Measurements from ENCODE around the gene FIGN. TPM values are rescaled to one million over a fixed set of nuclear protein-coding genes. Genes with fewer than 3 reads are reported as not detected.

Gene FIGN
- total RNA-seq, 2 experiments from 2014 or later = not detected

GRCh38 chr2:163757814-163758213 is 22.0 kb upstream of the FIGN start:
- Mint-ChIP-seq H3K4me3 (no peak overlapping the region), H3K36me3 (ENCODE audit: low read depth) (no peaks in the 10 kb centered on the region), H3K4me1 (no peaks in the 10 kb centered on the region), H3K9me3 (no peaks in the 10 kb centered on the region), H3K27ac (no peak overlapping the region), H3K27me3 (no peaks in the 10 kb centered on the region)
- ChIA-PET CTCF (no interaction called here), POLR2A (no interaction called here)
- DNase-seq = no peak

DNA sequence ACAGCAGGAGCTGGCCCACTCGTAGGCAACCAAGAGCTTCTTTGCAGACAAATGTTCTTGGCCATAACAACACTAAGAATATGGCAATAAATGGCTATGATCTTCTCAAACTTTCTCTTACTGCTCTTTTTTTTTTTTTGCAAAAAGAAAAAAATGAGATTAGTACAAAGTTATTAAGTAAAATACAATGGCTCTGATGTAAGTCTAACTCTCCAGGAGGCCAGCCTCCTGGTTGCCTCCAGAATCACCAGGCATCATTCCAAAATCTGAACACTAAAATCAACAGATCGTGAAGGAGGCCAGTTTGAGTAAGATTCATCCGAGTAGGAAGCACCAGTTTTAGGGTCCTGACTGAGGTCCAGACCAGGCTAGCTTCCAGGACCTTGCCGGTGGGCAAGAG is 20.8 kb upstream of the FIGN start:
- no peak for DNase-seq
- no peak overlapping the region for H3K4me3 Mint-ChIP-seq
- POLR2A ChIA-PET = no interaction called here
- H3K27ac Mint-ChIP-seq = no peak overlapping the region
- no peaks in the 10 kb centered on the region for H3K4me1 Mint-ChIP-seq
- H3K9me3 Mint-ChIP-seq = no peaks in the 10 kb centered on the region
- no peaks in the 10 kb centered on the region for H3K36me3 Mint-ChIP-seq (ENCODE audit: low read depth)
- CTCF ChIA-PET = no interaction called here
- H3K27me3 Mint-ChIP-seq = no peaks in the 10 kb centered on the region

- no peaks in the 10 kb centered on the region for H3K36me3 Mint-ChIP-seq (ENCODE audit: low read depth)
- DNase-seq = no peak
- H3K27ac Mint-ChIP-seq = no peak overlapping the region
- H3K9me3 Mint-ChIP-seq = no peaks in the 10 kb centered on the region
- ChIA-PET POLR2A (no interaction called here), CTCF (no interaction called here)
- H3K4me3 Mint-ChIP-seq = no peak overlapping the region
- no peaks in the 10 kb centered on the region for H3K4me1 Mint-ChIP-seq
- no peaks in the 10 kb centered on the region for H3K27me3 Mint-ChIP-seq
Observed at GRCh38 chr2:163755366-163755765, 19.6 kb upstream of the FIGN start.

DNA sequence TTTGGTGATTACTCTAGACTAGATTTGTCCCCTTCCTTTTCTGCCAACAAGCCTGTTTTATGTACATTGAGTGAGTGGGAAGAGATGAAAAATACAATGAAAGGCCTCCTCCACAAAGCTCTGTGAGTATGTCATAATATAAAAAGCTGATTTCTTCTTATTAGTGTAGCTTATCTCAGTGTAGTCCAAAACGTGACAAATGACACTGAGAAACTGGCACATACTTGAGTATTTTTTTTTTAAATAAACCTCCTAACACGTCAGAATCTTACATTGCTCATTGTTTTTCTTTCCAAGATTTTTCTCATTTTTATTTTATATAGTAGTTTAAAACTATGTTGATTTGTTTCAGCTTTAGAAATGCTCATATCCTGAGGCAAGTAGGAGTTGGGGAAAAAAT is 17.9 kb upstream of the FIGN start:
- Mint-ChIP-seq H3K27ac (no peak overlapping the region), H3K36me3 (ENCODE audit: low read depth) (no peaks in the 10 kb centered on the region), H3K9me3 (no peaks in the 10 kb centered on the region), H3K27me3 (no peaks in the 10 kb centered on the region), H3K4me1 (no peaks in the 10 kb centered on the region), H3K4me3 (no peak overlapping the region)
- no peak for DNase-seq
- CTCF ChIA-PET = no interaction called here
- POLR2A ChIA-PET = no interaction called here

DNA sequence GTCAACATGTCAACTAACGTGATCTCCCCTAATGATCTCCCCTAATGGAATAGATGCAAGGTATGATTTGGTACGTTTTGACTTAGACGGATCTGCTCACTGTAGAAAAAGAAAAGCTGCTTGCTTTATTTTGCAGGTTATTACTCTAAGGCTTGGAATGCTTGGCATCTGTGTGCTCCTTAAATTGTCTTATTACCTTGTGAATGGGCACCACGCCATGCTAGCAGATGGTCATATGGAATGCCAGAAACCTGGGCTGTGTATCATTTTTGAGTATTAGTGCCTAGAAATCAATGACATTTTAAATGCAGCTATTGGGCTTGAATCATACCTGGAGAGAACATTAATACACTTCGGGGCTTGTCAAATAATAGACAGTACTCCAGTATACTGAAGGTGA is 16.5 kb upstream of the FIGN start:
- Mint-ChIP-seq H3K27me3 (no peaks in the 10 kb centered on the region), H3K27ac (no peak overlapping the region), H3K4me3 (no peak overlapping the region), H3K36me3 (ENCODE audit: low read depth) (no peaks in the 10 kb centered on the region), H3K9me3 (no peaks in the 10 kb centered on the region), H3K4me1 (no peaks in the 10 kb centered on the region)
- ChIA-PET CTCF (no interaction called here), POLR2A (no interaction called here)
- no peak for DNase-seq

DNA sequence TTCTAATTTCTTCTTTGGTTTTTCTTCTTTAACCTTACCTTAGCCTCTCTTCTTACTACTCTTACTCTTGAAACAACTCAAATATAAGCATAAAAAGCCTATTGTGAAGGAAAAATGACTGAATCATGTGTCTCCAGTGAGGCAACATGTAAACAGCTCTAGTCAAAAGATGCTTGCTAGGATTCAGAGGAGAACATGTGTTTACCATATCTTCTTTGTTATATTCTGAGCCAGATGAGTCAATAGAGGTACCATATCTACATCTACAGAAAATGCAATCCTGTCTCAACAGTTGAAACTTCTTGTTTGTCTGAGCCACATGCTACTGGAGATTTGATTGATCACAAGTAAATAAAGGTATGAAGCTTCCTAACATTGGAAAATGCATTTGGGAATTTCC is 15.9 kb upstream of the FIGN start:
- Mint-ChIP-seq H3K27me3 (no peaks in the 10 kb centered on the region), H3K27ac (no peak overlapping the region), H3K4me1 (no peaks in the 10 kb centered on the region), H3K36me3 (ENCODE audit: low read depth) (no peaks in the 10 kb centered on the region), H3K4me3 (no peak overlapping the region), H3K9me3 (no peaks in the 10 kb centered on the region)
- no peak for DNase-seq
- ChIA-PET CTCF (no interaction called here), POLR2A (no interaction called here)

GRCh38 chr2:163748420-163748819 is 12.6 kb upstream of the FIGN start:
- POLR2A ChIA-PET = no interaction called here
- no peaks in the 10 kb centered on the region for H3K36me3 Mint-ChIP-seq (ENCODE audit: low read depth)
- H3K27me3 Mint-ChIP-seq = no peaks in the 10 kb centered on the region
- no peak overlapping the region for H3K27ac Mint-ChIP-seq
- H3K4me3 Mint-ChIP-seq = no peak overlapping the region
- CTCF ChIA-PET = no interaction called here
- H3K4me1 Mint-ChIP-seq = no peaks in the 10 kb centered on the region
- no peak for DNase-seq
- no peaks in the 10 kb centered on the region for H3K9me3 Mint-ChIP-seq

- ChIA-PET CTCF (no interaction called here), POLR2A (no interaction called here)
- Mint-ChIP-seq H3K27ac (no peak overlapping the region), H3K4me3 (no peak overlapping the region), H3K4me1 (no peaks in the 10 kb centered on the region), H3K27me3 (peaks cover 14% of the 10 kb centered on the region), H3K36me3 (ENCODE audit: low read depth) (no peaks in the 10 kb centered on the region), H3K9me3 (no peaks in the 10 kb centered on the region)
- no peak for DNase-seq
Observed at GRCh38 chr2:163741435-163741834, 5.6 kb upstream of the FIGN start.

- Mint-ChIP-seq H3K36me3 (ENCODE audit: low read depth) (peaks cover 3% of the 10 kb centered on the region), H3K4me3 (no peak overlapping the region), H3K27ac (no peak overlapping the region), H3K9me3 (no peaks in the 10 kb centered on the region), H3K27me3 (peaks cover 32% of the 10 kb centered on the region), H3K4me1 (peaks cover 4% of the 10 kb centered on the region)
- no peak for DNase-seq
- POLR2A ChIA-PET = no interaction called here
- CTCF ChIA-PET = no interaction called here
Observed at GRCh38 chr2:163737563-163737962, 1.8 kb upstream of the FIGN start.

DNA sequence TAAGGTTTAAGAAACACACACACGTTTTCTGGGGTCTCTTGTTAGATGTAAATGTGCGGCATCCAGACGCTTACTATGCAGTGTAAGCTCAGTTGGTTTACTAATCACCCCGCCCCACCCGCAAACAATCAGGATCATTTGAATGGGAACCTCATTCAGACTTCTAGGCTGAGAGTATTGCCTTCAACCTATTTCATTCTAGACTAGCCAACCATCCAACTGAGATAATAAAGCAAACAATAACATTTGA is 1.3 kb upstream of the FIGN start:
- peaks cover 4% of the 10 kb centered on the region for H3K4me1 Mint-ChIP-seq
- H3K27me3 Mint-ChIP-seq = peaks cover 32% of the 10 kb centered on the region
- ChIA-PET CTCF (no interaction called here), POLR2A (no interaction called here)
- no peak for DNase-seq
- H3K36me3 Mint-ChIP-seq (ENCODE audit: low read depth) = peaks cover 3% of the 10 kb centered on the region
- H3K4me3 Mint-ChIP-seq = no peak overlapping the region
- no peak overlapping the region for H3K27ac Mint-ChIP-seq
- no peaks in the 10 kb centered on the region for H3K9me3 Mint-ChIP-seq

DNA sequence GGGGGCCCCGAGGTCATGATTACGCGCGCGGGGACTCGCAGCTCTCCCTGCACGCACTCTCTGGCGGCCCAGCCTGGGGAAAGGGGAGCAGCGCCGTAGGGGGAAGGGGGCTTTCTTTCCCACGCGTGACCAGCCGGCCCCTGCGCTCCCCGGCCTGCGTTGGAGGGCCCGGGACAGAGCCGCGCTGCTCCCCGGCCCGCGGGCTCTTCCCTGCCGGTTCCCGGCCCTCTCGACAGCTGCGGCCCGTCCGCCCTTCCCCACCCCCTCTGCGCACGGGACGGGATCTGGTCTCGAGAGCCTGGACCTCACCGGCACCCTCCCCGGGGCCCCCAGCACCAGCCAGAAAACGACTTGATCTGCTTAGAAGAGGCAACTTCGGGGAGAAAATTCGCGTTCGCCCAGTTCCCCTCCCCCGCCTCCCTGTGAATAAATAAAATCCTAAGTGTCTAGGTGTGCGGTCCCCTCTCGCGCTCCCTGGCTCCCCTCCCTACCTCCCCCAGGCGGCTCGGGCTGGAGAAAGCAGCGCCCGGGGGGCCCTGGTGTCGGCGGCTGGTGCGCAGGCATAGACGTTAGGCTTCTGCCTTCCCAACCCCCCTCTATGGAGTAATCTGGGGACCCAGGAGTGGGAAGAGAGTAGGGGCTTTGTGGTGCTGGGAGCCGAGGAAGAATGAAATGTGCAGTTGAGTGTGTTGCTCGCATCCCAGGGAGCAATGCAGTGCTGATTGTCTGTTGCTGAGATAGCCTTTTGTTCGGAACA is 803 bp upstream of the FIGN start:
- Mint-ChIP-seq H3K27ac (no peak overlapping the region), H3K4me3 (no peak overlapping the region), H3K9me3 (no peaks in the 10 kb centered on the region), H3K36me3 (ENCODE audit: low read depth) (peaks cover 3% of the 10 kb centered on the region), H3K4me1 (peaks cover 4% of the 10 kb centered on the region), H3K27me3 (peaks cover 32% of the 10 kb centered on the region)
- CTCF ChIA-PET = no interaction called here
- DNase-seq = no peak
- POLR2A ChIA-PET = no interaction called here

DNA sequence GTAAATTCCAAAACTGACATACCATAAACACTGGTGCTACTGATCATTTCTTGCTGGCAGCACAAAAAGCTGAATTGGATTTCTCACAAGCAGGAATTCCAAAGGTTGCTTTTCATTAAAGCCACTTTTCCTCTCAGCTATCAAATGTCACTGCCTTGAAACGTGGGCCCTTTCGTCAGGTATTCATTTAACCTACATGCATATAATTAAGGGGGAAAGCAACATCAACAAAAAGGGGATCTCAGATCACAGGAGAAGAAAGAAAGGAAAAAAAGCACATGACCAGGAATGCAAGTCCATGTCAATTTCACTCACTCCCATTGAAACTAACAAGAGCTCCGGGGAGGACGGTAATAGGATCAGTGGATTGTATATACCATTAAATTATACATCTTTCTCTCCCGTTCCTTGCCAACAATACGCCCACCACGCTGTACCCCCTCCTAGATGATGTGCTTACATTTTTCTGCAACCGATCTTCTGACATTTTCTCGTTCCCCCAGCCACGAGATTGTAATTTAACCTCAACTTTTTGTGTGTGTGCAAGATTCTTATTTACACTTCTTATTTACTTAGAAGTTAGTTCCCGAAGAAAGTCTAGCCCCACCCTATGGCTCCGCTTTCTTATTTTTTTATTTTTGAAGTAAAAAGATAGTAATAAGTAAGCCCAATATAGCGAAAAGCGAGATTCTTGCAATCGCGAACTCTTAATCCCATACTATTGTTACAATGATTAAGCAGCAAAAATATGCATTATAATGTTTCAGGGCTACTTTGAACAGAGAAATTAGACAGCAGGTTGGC is 725 bp downstream of the FIGN start:
- ChIA-PET CTCF (no interaction called here), POLR2A (no interaction called here)
- Mint-ChIP-seq H3K36me3 (ENCODE audit: low read depth) (peaks cover 3% of the 10 kb centered on the region), H3K27ac (no peak overlapping the region), H3K27me3 (peaks cover 32% of the 10 kb centered on the region), H3K4me3 (no peak overlapping the region), H3K4me1 (peaks cover 4% of the 10 kb centered on the region), H3K9me3 (no peaks in the 10 kb centered on the region)
- DNase-seq = no peak

DNA sequence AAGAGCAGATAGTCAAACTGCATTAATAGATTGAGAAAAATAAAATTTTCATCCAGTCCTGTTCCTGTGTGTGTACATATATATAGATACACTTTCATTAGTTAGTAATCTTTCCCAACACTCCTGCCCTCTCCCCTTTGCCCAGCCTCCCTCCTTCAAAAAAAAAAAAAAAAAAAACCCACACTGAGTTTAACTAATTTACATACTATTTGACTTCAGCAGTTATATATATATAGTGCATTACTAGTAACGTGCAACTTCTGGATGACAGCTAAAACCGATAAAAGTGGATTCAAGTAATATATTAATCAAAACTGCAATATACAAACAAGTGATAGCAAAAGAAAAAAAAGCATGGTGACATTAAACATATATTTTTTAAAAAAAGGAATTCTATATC is 1.4 kb downstream of the FIGN start:
- H3K4me3 Mint-ChIP-seq = no peak overlapping the region
- H3K27me3 Mint-ChIP-seq = peaks cover 32% of the 10 kb centered on the region
- DNase-seq = no peak
- ChIA-PET CTCF (no interaction called here), POLR2A (no interaction called here)
- H3K36me3 Mint-ChIP-seq (ENCODE audit: low read depth) = peaks cover 3% of the 10 kb centered on the region
- peaks cover 4% of the 10 kb centered on the region for H3K4me1 Mint-ChIP-seq
- H3K9me3 Mint-ChIP-seq = no peaks in the 10 kb centered on the region
- H3K27ac Mint-ChIP-seq = no peak overlapping the region

- POLR2A ChIA-PET = no interaction called here
Observed at GRCh38 chr2:163733956-163734355, 1.9 kb downstream of the FIGN start.

More at GRCh38 chr2:163733956-163734355, 1.9 kb downstream of the FIGN start:
- H3K9me3 Mint-ChIP-seq = no peaks in the 10 kb centered on the region
- H3K27me3 Mint-ChIP-seq = peaks cover 32% of the 10 kb centered on the region
- CTCF ChIA-PET = no interaction called here
- peaks cover 3% of the 10 kb centered on the region for H3K36me3 Mint-ChIP-seq (ENCODE audit: low read depth)
- H3K27ac Mint-ChIP-seq = no peak overlapping the region
- DNase-seq = no peak
- H3K4me3 Mint-ChIP-seq = no peak overlapping the region
- H3K4me1 Mint-ChIP-seq = peaks cover 4% of the 10 kb centered on the region
